Measurements from ENCODE around the gene CARD6. TPM values are rescaled to one million over a fixed set of nuclear protein-coding genes. Genes with fewer than 3 reads are reported as not detected.

CARD6 gene
- total RNA-seq, 1 experiment from 2014 or later: 0.49 TPM

DNA sequence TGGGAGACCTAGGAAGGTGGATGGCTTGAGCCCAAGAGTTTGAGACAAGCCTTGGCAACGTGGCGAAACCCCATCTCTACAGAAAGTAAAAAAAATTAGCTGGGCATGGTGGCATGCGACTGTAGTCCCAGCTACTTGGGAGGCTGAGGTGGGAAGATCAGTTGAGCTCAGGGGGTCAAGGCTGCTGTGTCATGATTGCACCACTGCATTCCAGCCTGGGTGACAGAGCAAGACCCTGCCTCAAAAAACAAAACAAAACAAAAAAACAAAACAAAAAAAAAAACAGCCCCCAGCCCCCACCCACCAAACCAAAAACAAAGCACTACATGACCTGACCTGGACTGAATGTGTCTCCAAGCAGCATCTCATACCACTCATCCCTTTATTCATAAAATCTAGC lies 34.8 kb downstream of the CARD6 start:
- ATAC-seq: no peak
- peaks cover 8% of the 10 kb centered on the region; the same call in 1 of the 2 replicates for H3K9me3 ChIP-seq (ENCODE audit: control insufficient read depth, insufficient read depth, low read depth, low read length)
- POLR2A ChIA-PET: interaction anchor here (0.6 kb wide), 1 partner anchor 119 kb away, joined by 6 read pairs; no protein-coding TSS in a partner anchor
- no peak for TF ChIP-seq TCF7L2 (IDR thresholded peaks at IDR 0.05; ENCODE audit: low read depth, low read length)
- no peak for TF ChIP-seq POLR2AphosphoS5 (IDR thresholded peaks at IDR 0.05; ENCODE audit: low read depth, low read length)
- TF ChIP-seq SIN3A (IDR thresholded peaks at IDR 0.05; ENCODE audit: borderline replicate concordance, insufficient read depth, low read depth, low read length): no peak
- TF ChIP-seq, protein P1, sequence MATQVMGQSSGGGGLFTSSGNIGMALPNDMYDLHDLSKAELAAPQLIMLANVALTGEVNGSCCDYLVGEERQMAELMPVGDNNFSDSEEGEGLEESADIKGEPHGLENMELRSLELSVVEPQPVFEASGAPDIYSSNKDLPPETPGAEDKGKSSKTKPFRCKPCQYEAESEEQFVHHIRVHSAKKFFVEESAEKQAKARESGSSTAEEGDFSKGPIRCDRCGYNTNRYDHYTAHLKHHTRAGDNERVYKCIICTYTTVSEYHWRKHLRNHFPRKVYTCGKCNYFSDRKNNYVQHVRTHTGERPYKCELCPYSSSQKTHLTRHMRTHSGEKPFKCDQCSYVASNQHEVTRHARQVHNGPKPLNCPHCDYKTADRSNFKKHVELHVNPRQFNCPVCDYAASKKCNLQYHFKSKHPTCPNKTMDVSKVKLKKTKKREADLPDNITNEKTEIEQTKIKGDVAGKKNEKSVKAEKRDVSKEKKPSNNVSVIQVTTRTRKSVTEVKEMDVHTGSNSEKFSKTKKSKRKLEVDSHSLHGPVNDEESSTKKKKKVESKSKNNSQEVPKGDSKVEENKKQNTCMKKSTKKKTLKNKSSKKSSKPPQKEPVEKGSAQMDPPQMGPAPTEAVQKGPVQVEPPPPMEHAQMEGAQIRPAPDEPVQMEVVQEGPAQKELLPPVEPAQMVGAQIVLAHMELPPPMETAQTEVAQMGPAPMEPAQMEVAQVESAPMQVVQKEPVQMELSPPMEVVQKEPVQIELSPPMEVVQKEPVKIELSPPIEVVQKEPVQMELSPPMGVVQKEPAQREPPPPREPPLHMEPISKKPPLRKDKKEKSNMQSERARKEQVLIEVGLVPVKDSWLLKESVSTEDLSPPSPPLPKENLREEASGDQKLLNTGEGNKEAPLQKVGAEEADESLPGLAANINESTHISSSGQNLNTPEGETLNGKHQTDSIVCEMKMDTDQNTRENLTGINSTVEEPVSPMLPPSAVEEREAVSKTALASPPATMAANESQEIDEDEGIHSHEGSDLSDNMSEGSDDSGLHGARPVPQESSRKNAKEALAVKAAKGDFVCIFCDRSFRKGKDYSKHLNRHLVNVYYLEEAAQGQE (IDR thresholded peaks at IDR 0.05; ENCODE audit: insufficient read depth in 1 of 2, low read depth in 2 of 2, low read length in 1 of 2): no peak
- TF ChIP-seq, protein P2, sequence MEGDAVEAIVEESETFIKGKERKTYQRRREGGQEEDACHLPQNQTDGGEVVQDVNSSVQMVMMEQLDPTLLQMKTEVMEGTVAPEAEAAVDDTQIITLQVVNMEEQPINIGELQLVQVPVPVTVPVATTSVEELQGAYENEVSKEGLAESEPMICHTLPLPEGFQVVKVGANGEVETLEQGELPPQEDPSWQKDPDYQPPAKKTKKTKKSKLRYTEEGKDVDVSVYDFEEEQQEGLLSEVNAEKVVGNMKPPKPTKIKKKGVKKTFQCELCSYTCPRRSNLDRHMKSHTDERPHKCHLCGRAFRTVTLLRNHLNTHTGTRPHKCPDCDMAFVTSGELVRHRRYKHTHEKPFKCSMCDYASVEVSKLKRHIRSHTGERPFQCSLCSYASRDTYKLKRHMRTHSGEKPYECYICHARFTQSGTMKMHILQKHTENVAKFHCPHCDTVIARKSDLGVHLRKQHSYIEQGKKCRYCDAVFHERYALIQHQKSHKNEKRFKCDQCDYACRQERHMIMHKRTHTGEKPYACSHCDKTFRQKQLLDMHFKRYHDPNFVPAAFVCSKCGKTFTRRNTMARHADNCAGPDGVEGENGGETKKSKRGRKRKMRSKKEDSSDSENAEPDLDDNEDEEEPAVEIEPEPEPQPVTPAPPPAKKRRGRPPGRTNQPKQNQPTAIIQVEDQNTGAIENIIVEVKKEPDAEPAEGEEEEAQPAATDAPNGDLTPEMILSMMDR (IDR thresholded peaks at IDR 0.05): no peak
- no TSS peak for BruUV-seq (replicated peaks)
- CTCF ChIA-PET: no interaction called here
- no peak overlapping the region for H3K4me3 ChIP-seq (ENCODE audit: low read depth in 2 of 2, low read length in 2 of 2)
- no peaks in the 10 kb centered on the region; the same call in 1 of the 2 replicates for H3K4me1 ChIP-seq (ENCODE audit: control insufficient read depth, insufficient read depth, low read length)
- H3K27me3 ChIP-seq (ENCODE audit: control insufficient read depth, insufficient read depth, low read length): no peaks in the 10 kb centered on the region
- DNase-seq (ENCODE audit: low read depth, low spot score): no peak
- intact Hi-C loops (cut with micrococcal nuclease; ENCODE audit: unreplicated experiment) (loop anchor here (5.0 to 10.0 kb wide), 2 partner anchors 119 to 1301 kb away; partner anchors contain the start of gene TTC33), in situ Hi-C loops (cut with HindIII; ENCODE audit: low pct_unique_long_range_greater_than_20kb, low sequenced_read_pairs) (no loop called here)
- H3K36me3 ChIP-seq (ENCODE audit: control insufficient read depth, insufficient read depth, low read length): no peaks in the 10 kb centered on the region
- H3K27ac ChIP-seq (ENCODE audit: low read length): no peak overlapping the region

GRCh38 chr5:40877371-40877988 lies 36.3 kb downstream of the CARD6 start:
- in situ Hi-C loops (cut with HindIII; ENCODE audit: low pct_unique_long_range_greater_than_20kb, low sequenced_read_pairs): no loop called here
- no peak for ATAC-seq
- ChIA-PET CTCF (no interaction called here), POLR2A (no interaction called here)
- no peak overlapping the region for H3K4me3 ChIP-seq (ENCODE audit: low read depth in 2 of 2, low read length in 2 of 2)
- no peak for DNase-seq (ENCODE audit: low read depth, low spot score)
- H3K27me3 ChIP-seq (ENCODE audit: control insufficient read depth, insufficient read depth, low read length): no peaks in the 10 kb centered on the region
- H3K4me1 ChIP-seq (ENCODE audit: control insufficient read depth, insufficient read depth, low read length): no peaks in the 10 kb centered on the region; the same call in 1 of the 2 replicates
- intact Hi-C loops (cut with micrococcal nuclease; ENCODE audit: unreplicated experiment): loop anchor here (5.0 to 10.0 kb wide), 2 partner anchors 120 to 1303 kb away; partner anchors contain the start of gene TTC33
- no peak overlapping the region for H3K27ac ChIP-seq (ENCODE audit: low read length)
- H3K9me3 ChIP-seq (ENCODE audit: control insufficient read depth, insufficient read depth, low read depth, low read length): peaks cover 8% of the 10 kb centered on the region; the same call in 1 of the 2 replicates
- TF ChIP-seq POLR2AphosphoS5 (IDR thresholded peaks at IDR 0.05; ENCODE audit: low read depth, low read length): no peak
- TF ChIP-seq, protein P2 (IDR thresholded peaks at IDR 0.05): no peak
- TF ChIP-seq, protein P1 (IDR thresholded peaks at IDR 0.05; ENCODE audit: insufficient read depth in 1 of 2, low read depth in 2 of 2, low read length in 1 of 2): no peak
- no peak for TF ChIP-seq SIN3A (IDR thresholded peaks at IDR 0.05; ENCODE audit: borderline replicate concordance, insufficient read depth, low read depth, low read length)
- no peak for TF ChIP-seq TCF7L2 (IDR thresholded peaks at IDR 0.05; ENCODE audit: low read depth, low read length)
- H3K36me3 ChIP-seq (ENCODE audit: control insufficient read depth, insufficient read depth, low read length): no peaks in the 10 kb centered on the region
- no TSS peak for BruUV-seq (replicated peaks)

All from Panc1 (cell line).